Measurements from ENCODE around the gene CADM2. TPM values are rescaled to one million over a fixed set of nuclear protein-coding genes. Genes with fewer than 3 reads are reported as not detected.

CADM2 gene
- total RNA-seq, 1 donor from 2014 or later, result 2.9 TPM

GRCh38 chr3:85589145-85589544 is 630.4 kb downstream of the CADM2 start:
- H3K4me3 ChIP-seq (ENCODE audit: insufficient read depth, low read depth, low read length), result no peak overlapping the region
- H3K27me3 ChIP-seq (ENCODE audit: insufficient read depth, low read length), result no peaks in the 10 kb centered on the region
- Mint-ChIP-seq H3K9me3 (ENCODE audit: unreplicated experiment) (no peaks in the 10 kb centered on the region), H3K4me1 (ENCODE audit: low read depth, unreplicated experiment) (peaks cover 10% of the 10 kb centered on the region), H3K4me3 (ENCODE audit: unreplicated experiment) (no peak overlapping the region), H3K27me3 (ENCODE audit: low read depth, unreplicated experiment) (no peaks in the 10 kb centered on the region), H3K36me3 (ENCODE audit: low read depth, unreplicated experiment) (no peaks in the 10 kb centered on the region), H3K27ac (ENCODE audit: unreplicated experiment) (no peak overlapping the region)
- H3K36me3 ChIP-seq (ENCODE audit: insufficient read depth, low read length), result no peaks in the 10 kb centered on the region
- H3K4me1 ChIP-seq (ENCODE audit: insufficient read depth, low read length), result peaks cover 4% of the 10 kb centered on the region
- H4K20me1 ChIP-seq (ENCODE audit: insufficient read depth, low read length), result no peaks in the 10 kb centered on the region
- H3K4me2 ChIP-seq (ENCODE audit: low read length), result peak overlapping the region; percentile 51
- DNase-seq (ENCODE audit: low read depth) (peak; percentile 99), FAIRE-seq (no peak)
- no peaks in the 10 kb centered on the region for H3K9me3 ChIP-seq (ENCODE audit: insufficient read depth, low read depth, low read length)
- no peak overlapping the region for H2AFZ ChIP-seq (ENCODE audit: low read depth, low read length)
- TF ChIP-seq EZH2 (IDR thresholded peaks at IDR 0.05; ENCODE audit: insufficient read depth, low read length) (no peak), CTCF (IDR thresholded peaks at IDR 0.05; ENCODE audit: insufficient read depth, low read depth, low read length) (no peak)
- no peaks in the 10 kb centered on the region for H3K79me2 ChIP-seq (ENCODE audit: insufficient read depth, low read length)
- no peak overlapping the region for H3K9ac ChIP-seq (ENCODE audit: low read length)
- H3K27ac ChIP-seq (ENCODE audit: low read depth, low read length), result no peak overlapping the region

GRCh38 chr3:85591451-85591850 is 632.7 kb downstream of the CADM2 start:
- Histone ChIP-seq H4K20me1 (ENCODE audit: insufficient read depth, low read length) (no peaks in the 10 kb centered on the region), H3K9ac (ENCODE audit: low read length) (no peak overlapping the region), H3K4me3 (ENCODE audit: insufficient read depth, low read depth, low read length) (no peak overlapping the region), H2AFZ (ENCODE audit: low read depth, low read length) (no peak overlapping the region), H3K27me3 (ENCODE audit: insufficient read depth, low read length) (no peaks in the 10 kb centered on the region), H3K4me2 (ENCODE audit: low read length) (no peak overlapping the region), H3K9me3 (ENCODE audit: insufficient read depth, low read depth, low read length) (no peaks in the 10 kb centered on the region), H3K27ac (ENCODE audit: low read depth, low read length) (no peak overlapping the region), H3K36me3 (ENCODE audit: insufficient read depth, low read length) (no peaks in the 10 kb centered on the region), H3K4me1 (ENCODE audit: insufficient read depth, low read length) (peaks cover 4% of the 10 kb centered on the region), H3K79me2 (ENCODE audit: insufficient read depth, low read length) (no peaks in the 10 kb centered on the region)
- no peaks in the 10 kb centered on the region for H3K9me3 Mint-ChIP-seq (ENCODE audit: unreplicated experiment)
- H3K4me3 Mint-ChIP-seq (ENCODE audit: unreplicated experiment), result no peak overlapping the region
- no peaks in the 10 kb centered on the region for H3K27me3 Mint-ChIP-seq (ENCODE audit: low read depth, unreplicated experiment)
- no peak for FAIRE-seq
- no peaks in the 10 kb centered on the region for H3K36me3 Mint-ChIP-seq (ENCODE audit: low read depth, unreplicated experiment)
- no peak overlapping the region for H3K27ac Mint-ChIP-seq (ENCODE audit: unreplicated experiment)
- DNase-seq (ENCODE audit: low read depth), result no peak
- TF ChIP-seq EZH2 (IDR thresholded peaks at IDR 0.05; ENCODE audit: insufficient read depth, low read length), result no peak
- TF ChIP-seq CTCF (IDR thresholded peaks at IDR 0.05; ENCODE audit: insufficient read depth, low read depth, low read length), result no peak
- H3K4me1 Mint-ChIP-seq (ENCODE audit: low read depth, unreplicated experiment), result peaks cover 10% of the 10 kb centered on the region

DNA sequence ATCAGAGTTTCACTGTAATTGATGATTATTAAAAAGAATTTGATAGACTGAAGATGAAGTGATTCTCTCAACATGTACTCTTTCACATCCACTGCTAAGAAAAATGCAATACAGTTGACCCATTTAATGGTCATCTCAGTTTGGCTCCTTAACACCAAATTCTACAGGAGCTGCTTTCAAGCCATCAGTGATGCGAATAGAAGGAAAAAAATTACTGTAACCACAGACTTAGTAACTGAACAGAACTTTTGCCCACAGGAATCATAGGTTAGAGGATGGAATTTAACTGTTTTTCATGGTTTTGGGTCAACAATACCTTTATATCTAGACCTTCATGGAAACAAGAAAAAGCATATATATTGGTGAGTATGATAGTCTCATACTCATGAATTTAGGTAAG is 633.5 kb downstream of the CADM2 start:
- Mint-ChIP-seq H3K27me3 (ENCODE audit: low read depth, unreplicated experiment) (no peaks in the 10 kb centered on the region), H3K4me1 (ENCODE audit: low read depth, unreplicated experiment) (peaks cover 10% of the 10 kb centered on the region), H3K4me3 (ENCODE audit: unreplicated experiment) (no peak overlapping the region), H3K9me3 (ENCODE audit: unreplicated experiment) (no peaks in the 10 kb centered on the region), H3K27ac (ENCODE audit: unreplicated experiment) (no peak overlapping the region), H3K36me3 (ENCODE audit: low read depth, unreplicated experiment) (no peaks in the 10 kb centered on the region)
- Histone ChIP-seq H3K27me3 (ENCODE audit: insufficient read depth, low read length) (no peaks in the 10 kb centered on the region), H3K4me3 (ENCODE audit: insufficient read depth, low read depth, low read length) (no peak overlapping the region), H2AFZ (ENCODE audit: low read depth, low read length) (no peak overlapping the region), H4K20me1 (ENCODE audit: insufficient read depth, low read length) (no peaks in the 10 kb centered on the region), H3K36me3 (ENCODE audit: insufficient read depth, low read length) (no peaks in the 10 kb centered on the region), H3K9me3 (ENCODE audit: insufficient read depth, low read depth, low read length) (no peaks in the 10 kb centered on the region), H3K4me2 (ENCODE audit: low read length) (no peak overlapping the region), H3K4me1 (ENCODE audit: insufficient read depth, low read length) (peaks cover 4% of the 10 kb centered on the region), H3K79me2 (ENCODE audit: insufficient read depth, low read length) (no peaks in the 10 kb centered on the region), H3K27ac (ENCODE audit: low read depth, low read length) (no peak overlapping the region), H3K9ac (ENCODE audit: low read length) (no peak overlapping the region)
- TF ChIP-seq EZH2 (IDR thresholded peaks at IDR 0.05; ENCODE audit: insufficient read depth, low read length) (no peak), CTCF (IDR thresholded peaks at IDR 0.05; ENCODE audit: insufficient read depth, low read depth, low read length) (no peak)
- peak; percentile 58 for DNase-seq (ENCODE audit: low read depth)
- FAIRE-seq, result no peak
